Endothelial cell of umbilical vein (primary cell): Measurements from ENCODE around the gene RALGAPA1. TPM values are rescaled to one million over a fixed set of nuclear protein-coding genes. Genes with fewer than 3 reads are reported as not detected.

ENCODE experiments used
- BruUV-seq: library from RNA; stranded (reverse); fragments of 400-500 nt; replicated peaks from 2 replicates; lab custom pipeline; 2021; lab: Mats Ljungman, UMichigan
- CTCF ChIA-PET: fragments of 300-600, 350-600 bp; sonication (Branson Sonifier 250); formaldehyde crosslinking; loops from one replicate; lab custom pipeline; 2021; ENCODE audit warnings: antibody characterized with exemption, inconsistent platforms; lab: Charles Lee
- POLR2A ChIA-PET: fragments of 300-600, 350-600 bp; sonication (Branson Sonifier 250); formaldehyde crosslinking; loops from one replicate; lab custom pipeline; 2021; ENCODE audit warnings: antibody characterized with exemption, inconsistent platforms; lab: Charles Lee
- DNase-seq: peaks from one replicate; pipeline ENCODE4 v3.0.0-alpha.2; 2011; ENCODE audit warnings: low read depth, low spot score
- FAIRE-seq: peaks from 2 replicates; lab custom pipeline; 2011; peaks lifted over from hg19 to GRCh38; lab: Jason Lieb, UNC
- H2AFZ ChIP-seq: 2 replicates; pipeline ENCODE4 v1.6.0; 2012; ENCODE audit warnings: low read depth, low read length, control low read depth, inconsistent platforms
- H3K27ac ChIP-seq: 2 replicates; pipeline ENCODE4 v1.5.1; 2011; ENCODE audit warnings: low read depth, mild to moderate bottlenecking, control low read depth, low read length, moderate library complexity; ENCODE audit not compliant: insufficient read depth
- H3K27me3 ChIP-seq, 2 experiments: 2 replicates each; pipeline versions ENCODE4 v1.6.0 to v1.6.1; 2011; ENCODE audit warnings: low read length in 2 of 2, mixed read lengths in 1 of 2; ENCODE audit not compliant: control insufficient read depth in 2 of 2, insufficient read depth in 2 of 2
- H3K36me3 ChIP-seq, 2 experiments: 2 replicates in 1 of 2; 3 replicates in 1 of 2; pipeline ENCODE4 v1.5.1; 2011; ENCODE audit warnings: low read length in 2 of 2, mild to moderate bottlenecking in 1 of 2, moderate library complexity in 1 of 2; ENCODE audit not compliant: control insufficient read depth in 2 of 2, insufficient read depth in 2 of 2; ENCODE audit errors: extremely low read depth in 1 of 2
- H3K4me1 ChIP-seq: 3 replicates; pipeline ENCODE4 v1.5.1; 2011; ENCODE audit warnings: mild to moderate bottlenecking, low read length; ENCODE audit not compliant: control insufficient read depth, insufficient read depth; ENCODE audit errors: extremely low read depth
- H3K4me2 ChIP-seq: 2 replicates; pipeline ENCODE4 v1.6.1; 2011; ENCODE audit warnings: low read length, control low read depth, mixed read lengths; ENCODE audit not compliant: insufficient read depth
- H3K4me3 ChIP-seq, 3 experiments: fragments of 200-600 bp in 1 of 3; sonication (generic), shearing (Covaris generic) in 1 of 3; replicated peaks in 1 of 3; 2 replicates each; pipeline ENCODE4 v1.5.1; 2011 to 2016; ENCODE audit warnings: control low read depth in 3 of 3, low read length in 3 of 3, mild to moderate bottlenecking in 2 of 3, inconsistent platforms in 1 of 3, low read depth in 1 of 3, moderate library complexity in 1 of 3; ENCODE audit not compliant: insufficient read depth in 1 of 3
- H3K79me2 ChIP-seq: 2 replicates; pipeline ENCODE4 v1.6.0; 2012; ENCODE audit warnings: low read length, inconsistent platforms; ENCODE audit not compliant: control insufficient read depth, insufficient read depth
- H3K9ac ChIP-seq: replicated peaks from 2 replicates; pipeline ENCODE3; 2011; ENCODE audit warnings: low read length, control low read depth; ENCODE audit not compliant: insufficient read depth; ENCODE audit errors: extremely low read depth
- H3K9me1 ChIP-seq: replicated peaks from 3 replicates; pipeline ENCODE4 v1.6.0; 2011; ENCODE audit warnings: mild to moderate bottlenecking, low read length; ENCODE audit not compliant: control insufficient read depth, insufficient read depth; ENCODE audit errors: extremely low read depth
- H3K9me3 ChIP-seq: replicated peaks from 2 replicates; pipeline ENCODE4 v1.5.1; 2012; ENCODE audit warnings: low read length, inconsistent platforms; ENCODE audit not compliant: control insufficient read depth, insufficient read depth
- H4K20me1 ChIP-seq: replicated peaks from 2 replicates; pipeline ENCODE3; 2011; ENCODE audit warnings: mild to moderate bottlenecking, low read length; ENCODE audit not compliant: control insufficient read depth, insufficient read depth; ENCODE audit errors: extremely low read depth
- CTCF ChIP-seq, 2 donors: IDR thresholded peaks; 1 replicate in 1 of 2; 2 replicates in 1 of 2; pipeline ENCODE4 v1.5.1; 2011; ENCODE audit warnings: low read length in 2 of 2, mild to moderate bottlenecking in 2 of 2, moderate library complexity in 2 of 2, control low read depth in 1 of 2, inconsistent platforms in 1 of 2, low read depth in 1 of 2; ENCODE audit not compliant: insufficient read depth in 1 of 2; ENCODE audit errors: extremely low read depth in 1 of 2
- EZH2 ChIP-seq: IDR thresholded peaks from 2 replicates; pipeline ENCODE4 v1.6.1; 2012; ENCODE audit warnings: borderline replicate concordance, low read depth, mild to moderate bottlenecking, moderate library complexity, low read length, inconsistent platforms; ENCODE audit not compliant: severe bottlenecking
- FOS ChIP-seq: IDR thresholded peaks from 2 replicates; pipeline ENCODE4 v1.6.1; 2011; ENCODE audit warnings: mild to moderate bottlenecking, low read length, moderate library complexity, borderline replicate concordance; ENCODE audit not compliant: insufficient read depth
- GATA2 ChIP-seq: IDR thresholded peaks from 2 replicates; pipeline ENCODE4 v1.7.0; 2011; ENCODE audit warnings: low read depth, mild to moderate bottlenecking, moderate library complexity, mixed read lengths, low read length; ENCODE audit not compliant: insufficient read length, insufficient read depth
- JUN ChIP-seq: IDR thresholded peaks from 2 replicates; pipeline ENCODE4 v1.6.1; 2011; ENCODE audit warnings: borderline replicate concordance, low read depth; ENCODE audit not compliant: insufficient read length, insufficient read depth
- MAX ChIP-seq: IDR thresholded peaks from 2 replicates; pipeline ENCODE4 v1.6.1; 2011; ENCODE audit not compliant: insufficient read depth, insufficient read length
- MYC ChIP-seq: IDR thresholded peaks from one replicate; pipeline ENCODE4 v1.6.1; 2011; ENCODE audit warnings: mild to moderate bottlenecking, low read depth, low read length
- POLR2A ChIP-seq: IDR thresholded peaks from 2 replicates; pipeline ENCODE4 v1.6.1; 2012; ENCODE audit warnings: low read depth, mild to moderate bottlenecking, control low read depth, low read length
- POLR2AphosphoS5 ChIP-seq: IDR thresholded peaks from 2 replicates; pipeline ENCODE4 v1.6.1; 2012; ENCODE audit warnings: low read depth, mild to moderate bottlenecking, control low read depth, low read length, moderate library complexity; ENCODE audit not compliant: insufficient read depth
- dilution Hi-C: fragments of 300-500 bp; cut with MboI; formaldehyde crosslinking; loops from one replicate; pipeline ENCODE4 v1.15.0; 2019; ENCODE audit warnings: low sequenced_read_pairs; ENCODE audit not compliant: extremely low pct_ligation_motif_present
- intact Hi-C: fragments of 100-400 bp; cut with micrococcal nuclease; formaldehyde crosslinking; loops from one replicate; pipeline ENCODE4 v1.10.0; 2022
- polyA plus RNA-seq, 4 experiments: library from polyadenylated mRNA; depleted of rRNA in 3 of 4; stranded (reverse) in 3 of 4; unstranded in 1 of 4; fragments of >200 nt; gene quantifications; 2 replicates each; pipeline versions ENCODE4 v1.2.1 to v1.2.3, GENCODE V29; 2011 to 2012; ENCODE audit warnings: missing spikeins in 1 of 4
- total RNA-seq: library from RNA; stranded (reverse); gene quantifications from 2 replicates; pipeline ENCODE4 v1.2.3, GENCODE V29; 2021

Gene RALGAPA1
- total and polyA plus RNA-seq, 2 donors (not counting 3 experiments of a cell fraction or from before 2014, with no cell fraction given) = 6.1 to 30.9 TPM

- no peak overlapping the region for H3K4me3 ChIP-seq
- no peaks in the 10 kb centered on the region for H3K9me1 ChIP-seq
- no peaks in the 10 kb centered on the region for H3K4me1 ChIP-seq
- H3K27ac ChIP-seq = no peak overlapping the region
- no peaks in the 10 kb centered on the region for H3K27me3 ChIP-seq
- no peak overlapping the region for H3K4me2 ChIP-seq
- no TSS peak for BruUV-seq
- no peaks in the 10 kb centered on the region for H3K36me3 ChIP-seq
- DNase-seq = no peak
- H4K20me1 ChIP-seq = no peaks in the 10 kb centered on the region
- no peaks in the 10 kb centered on the region for H3K79me2 ChIP-seq
- no peak overlapping the region for H3K9ac ChIP-seq
- dilution Hi-C loops (no loop called here), intact Hi-C loops (loop anchor here (10.0 kb wide), 1 partner anchor 45 kb away; no protein-coding TSS in a partner anchor)
- POLR2A ChIA-PET = no interaction called here
- TF ChIP-seq POLR2A (no peak), GATA2 (no peak), MAX (no peak), MYC (no peak), CTCF (IDR thresholded peaks at IDR 0.05; ENCODE audit: extremely low read depth in 1 of 2, insufficient read depth in 1 of 2, low read depth in 1 of 2, low read length in 2 of 2) (no peak), JUN (no peak), FOS (no peak), EZH2 (no peak), POLR2AphosphoS5 (no peak)
- no peak for FAIRE-seq
- H2AFZ ChIP-seq = no peak overlapping the region
- no peaks in the 10 kb centered on the region for H3K9me3 ChIP-seq
- CTCF ChIA-PET = no interaction called here
These were observed 289.1 kb downstream of the RALGAPA1 start for GRCh38 chr14:35519986-35520385.
